Measurements from ENCODE around the gene CEP112. TPM values are rescaled to one million over a fixed set of nuclear protein-coding genes. Genes with fewer than 3 reads are reported as not detected.

CEP112 gene
- total and polyA plus RNA-seq, 2 of the 13 experiments (the other 11 are each of a cell fraction or from before 2014, with no cell fraction given) = 1.2 to 3.4 TPM

- TF ChIP-seq, protein P1, sequence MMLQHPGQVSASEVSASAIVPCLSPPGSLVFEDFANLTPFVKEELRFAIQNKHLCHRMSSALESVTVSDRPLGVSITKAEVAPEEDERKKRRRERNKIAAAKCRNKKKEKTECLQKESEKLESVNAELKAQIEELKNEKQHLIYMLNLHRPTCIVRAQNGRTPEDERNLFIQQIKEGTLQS (CRISPR knock-in tag; IDR thresholded peaks at IDR 0.05) = peak; percentile 73; the same call in 1 of the 2 replicates
- TF ChIP-seq SSRP1 (CRISPR knock-in tag; IDR thresholded peaks at IDR 0.05) (peak; percentile 60; the same call in 1 of the 2 replicates), KDM1A (CRISPR knock-in tag; IDR thresholded peaks at IDR 0.05) (0 out of 2 replicates have a peak, but pooled peaks have one; percentile 65), MLX (CRISPR knock-in tag; IDR thresholded peaks at IDR 0.05) (peak; percentile 82), ZNF614 (CRISPR knock-in tag; IDR thresholded peaks at IDR 0.05; ENCODE audit: borderline replicate concordance) (peak; percentile 89), FOXA1 (IDR thresholded peaks at IDR 0.05) (0 out of 2 replicates have a peak, but pooled peaks have one; percentile 9), FOXA1 (CRISPR knock-in tag; IDR thresholded peaks at IDR 0.05) (peak; percentile 49; the same call in 1 of the 2 replicates), ZNF331 (CRISPR knock-in tag; IDR thresholded peaks at IDR 0.05) (peak; percentile 93), TFDP1 (CRISPR knock-in tag; IDR thresholded peaks at IDR 0.05; ENCODE audit: borderline replicate concordance) (peak; percentile 29; the same call in 1 of the 2 replicates), MAX (IDR thresholded peaks at IDR 0.05) (peak; percentile 68), NR2F2 (IDR thresholded peaks at IDR 0.05; ENCODE audit: borderline replicate concordance, low read depth) (0 out of 2 replicates have a peak, but pooled peaks have one; percentile 41), BHLHE40 (IDR thresholded peaks at IDR 0.05; ENCODE audit: low read length) (0 out of 2 replicates have a peak, but pooled peaks have one; percentile 33), NCOR1 (IDR thresholded peaks at IDR 0.05; ENCODE audit: borderline replicate concordance, low read length) (peak; percentile 72; the same call in 1 of the 2 replicates), LCORL (IDR thresholded peaks at IDR 0.05) (peak; percentile 81), LCORL (CRISPR knock-in tag; IDR thresholded peaks at IDR 0.05) (0 out of 2 replicates have a peak, but pooled peaks have one; percentile 43), ZNF749 (CRISPR knock-in tag; IDR thresholded peaks at IDR 0.05; ENCODE audit: borderline replicate concordance) (no peak), ARNT2 (CRISPR knock-in tag; IDR thresholded peaks at IDR 0.05; ENCODE audit: low read depth) (0 out of 2 replicates have a peak, but pooled peaks have one; percentile 34), SKI (IDR thresholded peaks at IDR 0.05; ENCODE audit: partially characterized antibody) (no peak), SP5 (CRISPR knock-in tag; IDR thresholded peaks at IDR 0.05; ENCODE audit: borderline replicate concordance, low read depth) (peak; percentile 94), HMG20A (CRISPR knock-in tag; IDR thresholded peaks at IDR 0.05; ENCODE audit: borderline replicate concordance) (peak; percentile 96), RXRB (CRISPR knock-in tag; IDR thresholded peaks at IDR 0.05; ENCODE audit: borderline replicate concordance) (peak; percentile 87), ZMYM4 (CRISPR knock-in tag; IDR thresholded peaks at IDR 0.05) (peak; percentile 29; the same call in 1 of the 2 replicates), TCF7 (IDR thresholded peaks at IDR 0.05; ENCODE audit: low read depth) (peak; percentile 96), ARNTL (CRISPR knock-in tag; IDR thresholded peaks at IDR 0.05) (peak; percentile 45; the same call in 1 of the 2 replicates), KLF11 (CRISPR knock-in tag; IDR thresholded peaks at IDR 0.05) (0 out of 2 replicates have a peak, but pooled peaks have one; percentile 40), ZBTB7B (CRISPR knock-in tag; IDR thresholded peaks at IDR 0.05) (peak; percentile 46; the same call in 1 of the 2 replicates)
- TF ChIP-seq, protein P2, sequence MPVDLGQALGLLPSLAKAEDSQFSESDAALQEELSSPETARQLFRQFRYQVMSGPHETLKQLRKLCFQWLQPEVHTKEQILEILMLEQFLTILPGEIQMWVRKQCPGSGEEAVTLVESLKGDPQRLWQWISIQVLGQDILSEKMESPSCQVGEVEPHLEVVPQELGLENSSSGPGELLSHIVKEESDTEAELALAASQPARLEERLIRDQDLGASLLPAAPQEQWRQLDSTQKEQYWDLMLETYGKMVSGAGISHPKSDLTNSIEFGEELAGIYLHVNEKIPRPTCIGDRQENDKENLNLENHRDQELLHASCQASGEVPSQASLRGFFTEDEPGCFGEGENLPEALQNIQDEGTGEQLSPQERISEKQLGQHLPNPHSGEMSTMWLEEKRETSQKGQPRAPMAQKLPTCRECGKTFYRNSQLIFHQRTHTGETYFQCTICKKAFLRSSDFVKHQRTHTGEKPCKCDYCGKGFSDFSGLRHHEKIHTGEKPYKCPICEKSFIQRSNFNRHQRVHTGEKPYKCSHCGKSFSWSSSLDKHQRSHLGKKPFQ (CRISPR knock-in tag; IDR thresholded peaks at IDR 0.05; ENCODE audit: insufficient replicate concordance) = no peak
- TF ChIP-seq, protein P3, sequence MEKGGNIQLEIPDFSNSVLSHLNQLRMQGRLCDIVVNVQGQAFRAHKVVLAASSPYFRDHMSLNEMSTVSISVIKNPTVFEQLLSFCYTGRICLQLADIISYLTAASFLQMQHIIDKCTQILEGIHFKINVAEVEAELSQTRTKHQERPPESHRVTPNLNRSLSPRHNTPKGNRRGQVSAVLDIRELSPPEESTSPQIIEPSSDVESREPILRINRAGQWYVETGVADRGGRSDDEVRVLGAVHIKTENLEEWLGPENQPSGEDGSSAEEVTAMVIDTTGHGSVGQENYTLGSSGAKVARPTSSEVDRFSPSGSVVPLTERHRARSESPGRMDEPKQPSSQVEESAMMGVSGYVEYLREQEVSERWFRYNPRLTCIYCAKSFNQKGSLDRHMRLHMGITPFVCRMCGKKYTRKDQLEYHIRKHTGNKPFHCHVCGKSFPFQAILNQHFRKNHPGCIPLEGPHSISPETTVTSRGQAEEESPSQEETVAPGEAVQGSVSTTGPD (CRISPR knock-in tag; IDR thresholded peaks at IDR 0.05) = peak; percentile 69; the same call in 1 of the 2 replicates
These were observed 441.3 kb downstream of the CEP112 start (continued) for GRCh38 chr17:65750631-65751115.

Measured in HepG2 (cell line).